ENCODE results near the gene METTL24.
"Not testable (repeated sequence)": the region's sequence is repeated elsewhere in the genome, so short reads cannot be mapped to it uniquely, and the experiment has no call there.

METTL24 gene

DNA sequence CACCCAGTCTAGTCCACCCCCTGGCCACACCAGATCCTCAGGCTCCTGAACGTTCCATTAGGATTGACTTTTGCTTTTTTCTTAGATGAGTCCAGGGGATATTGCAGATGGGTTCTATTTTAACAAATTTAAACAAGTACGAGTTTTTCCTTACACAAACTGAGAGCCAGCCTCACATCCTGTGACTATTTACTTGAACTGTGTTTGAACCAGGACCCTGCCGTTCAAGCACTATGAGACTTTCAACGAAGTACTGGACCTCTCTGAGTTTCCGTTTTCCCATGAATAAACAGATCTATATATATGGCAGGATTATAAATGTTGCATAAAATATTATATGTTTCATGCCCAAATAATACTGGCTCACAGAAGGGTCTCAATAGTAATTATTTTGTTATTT is 1.4 kb upstream of the METTL24 start:
- DNase-seq = no peak

DNA sequence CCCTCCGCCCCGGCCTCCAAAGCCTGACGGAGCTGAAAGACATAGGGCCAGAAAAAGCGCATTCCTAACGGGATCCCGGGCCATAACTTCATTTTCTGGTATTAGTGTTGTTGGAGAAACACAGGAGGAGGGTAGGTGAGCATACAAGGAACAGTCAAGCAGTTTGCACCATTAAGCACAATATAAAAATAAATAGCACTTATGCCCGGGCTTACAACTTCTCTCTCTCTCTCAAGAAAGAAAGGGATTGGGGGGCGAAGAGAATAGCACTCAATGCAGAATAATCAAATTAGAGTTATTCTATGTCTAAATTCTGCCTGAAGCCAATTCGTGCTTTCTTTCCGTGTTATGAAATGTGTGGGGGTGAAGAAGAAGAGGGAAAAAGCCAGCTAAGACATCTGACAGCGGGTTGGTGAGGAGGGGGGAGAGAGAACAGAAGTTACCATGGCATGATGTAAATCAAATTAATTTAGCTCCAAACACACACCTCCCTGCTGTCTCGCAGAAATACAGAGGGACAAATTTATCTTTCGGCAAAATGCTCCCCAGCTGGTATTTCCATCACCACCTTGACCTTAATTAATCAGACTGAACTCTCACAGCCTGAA is 508 bp upstream of the METTL24 start:
- no peak for DNase-seq

DNA sequence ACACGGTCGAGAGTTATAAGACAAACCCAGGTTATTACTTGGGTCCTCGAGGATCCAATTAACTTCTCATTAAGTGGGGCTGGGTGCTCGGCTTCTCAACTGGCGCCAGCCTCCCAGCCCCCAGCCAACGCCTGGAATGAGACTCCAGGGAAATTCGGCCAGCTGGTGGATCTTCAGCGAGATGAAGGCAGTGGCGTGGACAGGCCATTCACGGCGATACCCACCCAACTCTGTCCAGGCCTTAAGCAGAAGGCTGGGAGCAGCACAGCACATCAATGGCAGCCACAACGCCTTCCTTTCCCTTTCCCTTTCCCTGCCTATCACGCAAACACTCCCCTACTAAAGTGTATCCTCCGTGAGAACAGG is 868 bp downstream of the METTL24 start:
- DNase-seq = no peak

DNA sequence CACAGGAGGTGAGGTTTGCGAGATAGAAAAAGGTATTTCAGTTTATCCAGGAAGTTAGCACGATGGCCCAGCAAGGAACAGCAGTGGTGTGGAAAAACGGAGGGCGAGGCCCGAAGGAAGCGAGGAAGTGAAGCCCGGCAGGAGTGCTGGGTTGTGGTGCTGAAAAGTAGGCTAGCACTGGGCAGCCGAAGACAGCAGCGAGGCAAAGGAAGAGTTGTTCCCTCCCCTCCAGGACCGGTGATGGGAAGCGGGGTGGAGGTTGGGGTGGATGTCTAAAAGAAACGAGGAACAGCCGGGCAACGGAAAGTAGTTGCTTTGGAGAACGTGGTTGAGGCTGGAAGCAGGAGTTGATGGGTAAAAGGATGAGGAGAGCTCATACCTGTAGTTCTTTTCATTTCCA is 1.4 kb downstream of the METTL24 start:
- no peak for DNase-seq

DNA sequence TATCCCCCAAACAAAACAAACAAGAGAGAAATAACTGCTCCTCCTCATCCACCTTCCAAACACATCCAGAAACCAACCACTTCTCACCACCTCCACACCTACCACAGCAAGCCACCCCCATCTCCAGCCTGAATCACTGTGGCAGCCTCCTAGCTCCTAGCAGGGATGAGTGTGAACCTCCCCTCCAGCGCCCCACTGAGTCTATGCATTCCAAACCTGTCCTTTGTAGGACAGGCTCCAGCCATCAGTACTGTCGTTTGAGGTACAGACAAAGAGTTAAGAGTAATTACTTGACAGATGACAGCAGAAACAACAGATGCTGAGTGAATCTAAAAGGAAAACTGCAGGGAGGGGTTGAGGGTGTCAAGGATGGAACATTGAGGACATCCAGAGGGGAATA is 2.4 kb downstream of the METTL24 start:
- DNase-seq = no peak

DNA sequence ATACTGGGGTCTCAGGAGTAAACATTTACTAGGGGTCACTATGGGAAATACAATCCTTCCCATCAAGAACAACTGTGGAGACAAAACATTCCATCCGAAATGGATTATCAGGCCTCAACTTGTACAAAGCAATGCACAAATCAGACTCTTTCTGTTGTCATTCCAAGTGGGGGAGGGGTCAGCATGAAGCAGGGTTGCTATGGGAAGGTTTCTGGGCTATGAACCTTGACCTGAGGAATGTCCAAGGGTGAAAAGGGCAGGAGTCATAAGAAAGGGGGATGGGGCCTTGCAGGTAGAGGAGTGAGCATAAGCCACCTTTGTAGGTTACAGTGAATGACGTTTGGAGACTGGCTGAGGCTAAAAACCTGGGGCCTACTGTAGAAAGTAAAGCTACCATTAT is 3.1 kb downstream of the METTL24 start:
- DNase-seq = no peak

DNA sequence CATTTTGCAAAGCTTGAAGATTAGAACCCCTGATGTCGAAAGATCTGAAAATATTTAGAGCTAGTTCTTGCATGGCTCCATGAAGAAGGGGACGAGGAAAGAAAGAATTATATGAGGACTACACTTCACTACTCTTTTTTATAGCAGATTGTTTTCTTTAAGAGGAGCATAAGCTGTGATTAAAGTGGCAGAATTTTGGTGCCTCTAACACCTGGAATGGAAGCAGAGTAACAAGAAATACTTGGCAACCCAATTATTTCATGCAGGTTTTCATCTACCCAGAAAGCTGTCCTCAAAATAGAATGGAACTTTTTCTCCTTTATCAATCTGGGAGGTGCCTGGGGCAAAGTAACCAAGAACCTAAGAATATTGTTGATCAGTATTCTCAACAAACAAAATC is 4.0 kb downstream of the METTL24 start:
- DNase-seq = no peak

DNA sequence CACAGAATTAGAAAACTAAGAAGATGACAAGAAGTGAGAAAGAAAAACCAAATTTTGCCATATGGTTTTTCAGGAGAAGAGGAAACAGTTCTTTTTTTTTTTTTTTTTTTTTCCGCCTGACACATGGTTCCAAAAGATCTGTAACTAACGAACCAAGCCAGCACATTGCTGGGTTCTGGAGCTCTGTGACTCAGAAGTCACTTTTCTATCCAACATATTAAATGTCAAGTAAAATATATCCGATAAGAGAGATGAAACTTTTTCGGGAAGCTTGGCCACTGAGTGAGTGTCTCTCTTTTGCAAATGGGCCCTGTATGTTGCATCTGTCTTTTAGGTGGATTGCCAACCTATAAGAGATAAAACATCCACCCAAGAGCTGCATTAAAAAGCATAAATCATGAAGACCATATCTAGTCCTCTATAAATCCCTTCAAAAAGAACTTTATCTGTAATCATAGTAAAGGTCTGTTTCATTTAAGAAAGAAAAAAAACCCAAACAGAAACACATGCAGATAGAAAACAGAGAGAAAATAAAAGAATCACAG is 4.6 kb downstream of the METTL24 start:
- no peak for DNase-seq

DNA sequence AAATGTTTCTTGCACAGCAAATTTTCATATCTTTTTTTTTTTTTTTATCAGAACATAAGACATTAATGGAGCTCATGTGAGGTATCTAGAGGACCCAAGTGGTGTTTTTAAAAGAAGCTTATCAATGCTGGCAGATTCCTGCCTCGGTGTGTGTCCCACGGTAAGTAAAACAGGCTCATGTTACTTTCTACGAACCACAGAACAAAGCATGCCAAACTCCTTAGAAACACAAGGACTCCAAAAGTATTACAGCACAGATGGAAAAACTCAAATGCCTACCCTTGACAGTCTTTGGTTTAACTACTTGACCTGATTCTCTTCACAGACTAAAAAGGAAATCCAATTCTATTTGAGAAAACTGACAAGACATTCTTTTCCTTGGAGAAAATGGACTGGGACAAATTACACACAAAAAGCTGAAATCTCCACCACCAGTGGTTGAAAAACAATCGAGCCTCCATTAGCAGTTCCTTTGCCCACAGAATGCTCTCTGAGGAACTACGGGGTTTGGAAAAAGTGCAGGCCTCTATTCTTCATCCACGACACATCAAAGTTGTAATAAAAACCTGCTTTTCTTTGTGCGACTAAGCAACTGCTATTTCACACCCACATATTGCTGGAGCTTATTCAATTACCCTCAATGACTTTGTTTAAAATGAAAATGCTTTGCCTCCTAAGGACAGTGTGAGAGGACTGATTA is 5.4 kb downstream of the METTL24 start:
- no peak for DNase-seq

DNA sequence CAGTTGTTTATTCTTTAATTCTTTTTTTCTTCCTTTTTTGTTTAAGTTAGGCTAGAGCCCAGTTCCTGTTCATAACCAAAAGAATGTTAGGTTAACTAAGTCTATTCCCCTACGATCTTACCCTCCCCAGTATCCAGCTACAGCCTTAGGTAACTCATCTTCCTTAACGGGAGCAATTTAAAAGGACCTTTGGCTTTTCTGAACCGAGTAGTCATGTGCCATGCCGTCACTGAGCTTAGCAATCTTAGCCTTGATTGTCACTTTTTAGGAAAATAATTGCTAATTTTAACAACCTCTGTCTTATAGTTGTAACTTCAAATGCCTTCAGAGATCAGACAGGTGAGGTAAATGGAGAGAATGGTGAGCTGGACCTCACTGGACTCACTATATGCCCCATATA is 6.2 kb downstream of the METTL24 start:
- no peak for DNase-seq

DNA sequence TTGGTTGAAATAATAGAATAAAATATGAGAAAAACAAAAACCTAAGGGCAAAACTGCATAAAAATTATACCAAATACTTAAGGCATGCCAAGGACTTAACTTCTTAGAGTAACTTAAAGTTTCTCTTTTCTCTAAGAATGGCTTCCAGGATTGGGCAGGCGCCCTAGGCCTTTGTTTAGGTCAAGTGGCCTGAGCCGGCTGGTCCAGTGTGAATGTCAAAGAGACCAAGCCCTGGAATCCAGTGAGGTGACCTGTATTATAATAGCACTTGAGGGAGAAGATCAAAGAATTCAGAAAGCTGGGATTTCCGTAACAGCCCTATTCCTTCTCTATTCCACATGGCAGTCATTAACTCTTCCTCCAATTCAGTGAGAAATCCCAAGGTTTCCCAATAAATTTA is 6.6 kb downstream of the METTL24 start:
- no peak for DNase-seq

DNA sequence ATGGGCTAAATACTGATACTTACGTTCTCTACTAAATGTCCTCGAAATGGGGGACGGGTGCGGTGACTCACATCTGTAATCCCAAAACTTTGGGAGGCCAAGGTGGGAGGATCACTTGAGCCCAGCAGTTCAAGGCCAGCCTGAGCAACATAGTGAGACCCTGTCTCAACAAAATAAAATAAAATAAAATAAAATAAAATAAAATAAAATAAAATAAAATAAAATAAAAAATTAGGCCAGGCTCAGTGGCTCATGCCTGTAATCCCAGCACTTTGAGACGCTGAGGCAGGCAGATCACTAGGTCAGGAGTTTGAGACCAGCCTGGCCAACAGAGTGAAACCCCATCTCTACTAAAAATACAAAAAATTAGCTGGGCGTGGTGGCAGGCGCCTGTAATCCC is 7.6 kb downstream of the METTL24 start:
- not testable (repeated sequence) for DNase-seq

DNA sequence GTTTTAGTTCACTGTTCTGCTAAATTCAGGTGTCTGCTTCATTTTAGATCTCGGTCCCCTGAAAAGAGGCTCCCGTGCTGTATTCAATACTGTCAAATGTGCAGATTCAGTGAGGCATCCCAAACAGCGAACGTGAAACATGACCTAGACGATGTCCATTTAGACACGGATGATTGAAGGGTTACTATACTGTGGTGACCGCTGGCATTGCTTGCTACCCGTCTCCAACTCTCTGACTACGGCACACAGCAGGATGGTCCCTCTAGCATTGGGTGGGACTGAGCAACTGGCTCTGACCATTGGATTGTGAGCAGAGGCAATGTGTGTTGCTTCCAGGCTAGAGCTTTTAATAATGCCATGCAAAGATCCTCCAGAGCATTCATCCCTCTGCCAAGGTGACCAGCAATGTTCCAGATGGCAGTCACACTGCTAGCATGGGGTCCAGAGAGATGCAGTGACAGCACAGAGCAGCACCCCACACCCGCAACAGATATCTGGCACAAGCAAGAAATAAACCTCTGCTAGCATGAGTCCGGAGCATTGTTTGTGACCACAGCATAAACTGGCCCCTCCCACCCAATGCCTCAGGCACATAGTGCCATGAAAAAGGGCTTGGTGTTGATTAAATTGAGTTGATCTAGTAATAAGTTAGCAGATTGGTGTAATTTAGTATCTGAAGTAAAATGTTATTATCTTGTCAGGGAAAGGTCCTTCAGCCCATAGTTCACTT is 9.0 kb downstream of the METTL24 start:
- no peak for DNase-seq

DNA sequence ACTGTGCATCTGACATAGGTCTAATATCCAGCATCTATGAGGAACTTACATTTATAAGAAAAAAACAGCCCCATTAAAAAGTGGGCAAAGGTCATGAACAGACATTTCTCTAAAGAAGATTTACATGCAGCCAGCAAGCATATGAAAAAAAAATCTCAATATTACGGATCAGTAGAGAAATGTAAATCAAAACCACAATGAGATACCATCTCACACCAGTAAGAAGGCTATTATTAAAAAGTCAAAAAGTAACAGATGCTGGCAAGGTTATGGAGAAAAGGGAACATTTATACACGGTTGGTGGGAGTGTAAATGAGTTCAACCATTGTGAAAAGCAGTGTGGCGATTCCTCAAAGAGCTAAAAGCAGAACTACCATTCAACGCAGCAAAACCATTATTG is 13.1 kb downstream of the METTL24 start:
- no peak for DNase-seq

DNA sequence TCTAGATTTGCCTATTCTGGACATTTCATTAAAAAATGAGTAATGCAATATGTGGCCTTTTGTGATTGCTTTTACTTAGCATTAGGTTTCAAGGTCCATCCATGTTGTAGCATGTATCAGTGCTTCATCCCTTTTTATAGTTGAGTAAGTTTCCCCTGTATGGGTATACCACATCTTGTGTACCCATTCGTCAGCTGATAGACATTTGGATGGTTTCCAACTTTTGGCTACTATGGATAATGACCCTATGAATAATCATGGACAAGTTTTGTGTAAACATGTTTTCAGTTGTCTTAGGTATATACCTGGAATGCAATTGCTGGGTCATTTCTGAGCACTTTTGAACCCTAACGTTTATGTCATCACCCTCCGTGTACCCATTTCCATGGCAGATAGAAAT is 15.4 kb downstream of the METTL24 start:
- DNase-seq = no peak

DNA sequence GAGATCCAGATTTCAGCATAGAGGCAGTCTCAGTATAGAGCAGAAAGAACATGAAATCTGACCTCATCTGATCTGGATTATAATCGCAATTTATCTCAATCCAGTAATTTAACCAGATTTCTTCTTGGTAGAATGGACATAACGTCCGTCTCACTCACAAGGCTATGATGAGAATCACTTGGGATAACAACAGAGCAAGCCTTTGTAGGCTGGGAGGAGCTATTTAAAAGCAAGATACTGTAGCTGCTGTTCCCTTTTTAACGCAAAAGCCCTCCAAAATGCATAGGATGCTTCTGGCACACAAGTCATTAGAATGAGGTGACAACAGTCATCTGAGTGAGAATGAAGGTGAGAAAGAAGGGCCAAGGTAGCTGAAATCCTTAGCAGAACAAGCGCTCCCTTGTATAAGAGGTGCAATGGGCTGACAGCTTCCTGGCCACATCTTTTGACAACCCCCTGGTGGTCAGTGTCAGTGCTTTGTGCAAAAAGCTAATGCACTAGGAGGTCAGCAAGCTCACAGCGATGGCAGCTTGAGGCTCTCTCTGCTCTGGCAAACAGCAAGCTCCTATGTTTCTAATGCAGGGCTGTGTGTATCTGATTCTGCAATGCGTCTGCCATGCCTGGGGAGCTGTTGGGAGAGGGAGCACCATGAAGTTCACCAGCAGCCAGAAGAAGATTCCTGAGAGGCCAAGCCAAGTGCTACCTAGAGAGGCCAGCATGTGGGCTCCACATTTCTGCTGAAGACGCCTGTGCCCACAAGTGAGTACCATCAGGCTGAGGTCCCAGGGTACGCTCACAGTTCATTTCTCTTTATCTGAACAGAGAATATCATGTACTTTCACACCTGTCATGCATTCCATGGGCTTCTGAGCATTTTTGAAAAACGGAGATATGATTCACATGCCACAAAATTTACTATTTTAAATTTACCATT is 16.2 kb downstream of the METTL24 start:
- DNase-seq = no peak

DNA sequence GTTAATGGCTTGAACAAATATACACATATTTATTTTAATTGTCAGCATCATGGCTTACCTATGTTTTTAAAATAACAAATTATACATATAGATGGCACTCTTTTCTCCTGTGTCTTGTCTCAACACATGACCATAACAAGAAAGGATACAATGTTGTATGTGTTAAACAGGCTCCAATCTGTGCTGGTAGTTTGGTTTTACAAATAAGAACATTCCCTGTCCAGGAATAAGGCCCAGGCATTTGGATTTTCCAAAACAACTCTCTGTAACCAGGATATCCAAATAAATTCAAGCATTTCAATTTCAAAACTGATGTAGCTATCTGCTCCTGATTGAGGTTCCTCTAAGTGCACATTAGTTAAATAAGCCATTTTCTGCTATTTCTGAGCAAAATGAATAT is 17.1 kb downstream of the METTL24 start:
- DNase-seq = no peak

DNA sequence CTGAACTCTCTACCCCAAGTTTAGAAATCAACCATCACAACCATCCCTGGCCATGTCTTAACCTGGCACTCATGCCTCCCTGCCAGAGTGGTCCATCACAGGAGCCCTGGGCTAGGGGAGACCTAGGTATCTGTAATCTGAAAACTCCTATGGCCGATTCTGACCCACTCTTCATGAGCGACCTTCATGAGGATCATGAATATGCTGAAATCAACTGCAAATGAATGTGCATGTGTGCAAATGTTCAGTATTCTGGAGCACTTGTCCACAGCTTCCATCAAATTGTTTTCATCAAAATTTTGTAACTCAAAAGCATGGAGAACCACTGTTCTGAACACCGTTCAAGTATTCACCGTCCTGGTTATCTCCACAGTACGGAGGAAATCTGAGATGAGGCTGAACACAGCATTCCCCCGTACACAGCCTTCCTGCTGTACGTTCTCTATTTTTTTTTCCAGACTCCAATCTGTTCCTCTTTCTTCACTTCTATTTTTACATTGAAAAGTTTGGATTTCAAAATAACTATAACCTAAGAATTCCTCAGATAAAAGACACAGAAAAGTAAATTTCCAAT is 17.7 kb downstream of the METTL24 start:
- no peak for DNase-seq

DNA sequence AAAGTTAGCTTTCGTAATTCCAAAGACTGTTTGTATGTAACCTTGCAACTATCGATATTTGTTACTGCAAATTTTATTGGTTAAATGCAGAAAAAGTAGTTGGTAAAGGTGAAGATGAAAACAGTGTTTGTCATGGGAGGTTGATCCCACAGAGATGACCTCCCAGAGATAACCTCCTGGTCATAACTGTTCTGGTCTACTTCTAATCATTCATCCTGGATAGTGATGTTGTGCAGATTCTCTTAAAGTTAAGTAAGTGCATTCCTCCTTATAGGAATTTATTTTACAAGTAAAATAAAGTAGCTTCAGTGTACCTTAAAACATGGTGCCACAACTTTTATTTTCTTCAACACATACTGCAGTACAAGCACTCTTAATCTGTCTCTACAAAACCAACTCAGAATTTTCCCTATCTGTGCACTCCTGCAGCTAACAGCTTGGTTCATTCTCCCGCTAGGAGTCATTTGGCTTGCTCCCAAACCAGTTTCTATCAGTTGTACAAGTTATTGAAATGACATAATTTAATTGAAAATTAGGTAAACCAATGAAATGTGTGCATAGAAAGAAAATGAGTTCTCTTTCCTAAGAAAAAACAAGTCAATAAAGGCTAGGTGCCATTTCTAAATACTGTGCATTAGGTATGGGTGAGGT is 19.2 kb downstream of the METTL24 start:
- no peak for DNase-seq

DNA sequence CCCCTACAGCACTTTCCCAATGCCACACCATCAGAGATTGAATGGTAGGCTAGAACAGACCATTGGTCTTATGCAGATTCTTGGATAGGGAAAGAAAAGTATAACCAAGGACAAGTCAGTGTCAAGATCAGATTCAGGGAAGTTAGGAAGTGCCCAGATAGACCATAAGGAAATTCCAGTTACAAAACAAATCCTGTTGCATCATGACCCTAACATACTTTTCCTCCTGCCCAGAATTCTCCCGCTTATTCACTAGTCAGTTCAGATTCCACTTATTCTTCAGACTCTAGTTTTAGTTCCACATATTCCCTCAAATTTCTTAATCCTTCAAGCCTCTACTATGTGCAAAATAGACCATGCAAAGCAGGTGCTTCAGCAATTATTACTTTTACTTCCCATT is 20.7 kb downstream of the METTL24 start:
- DNase-seq = no peak

DNA sequence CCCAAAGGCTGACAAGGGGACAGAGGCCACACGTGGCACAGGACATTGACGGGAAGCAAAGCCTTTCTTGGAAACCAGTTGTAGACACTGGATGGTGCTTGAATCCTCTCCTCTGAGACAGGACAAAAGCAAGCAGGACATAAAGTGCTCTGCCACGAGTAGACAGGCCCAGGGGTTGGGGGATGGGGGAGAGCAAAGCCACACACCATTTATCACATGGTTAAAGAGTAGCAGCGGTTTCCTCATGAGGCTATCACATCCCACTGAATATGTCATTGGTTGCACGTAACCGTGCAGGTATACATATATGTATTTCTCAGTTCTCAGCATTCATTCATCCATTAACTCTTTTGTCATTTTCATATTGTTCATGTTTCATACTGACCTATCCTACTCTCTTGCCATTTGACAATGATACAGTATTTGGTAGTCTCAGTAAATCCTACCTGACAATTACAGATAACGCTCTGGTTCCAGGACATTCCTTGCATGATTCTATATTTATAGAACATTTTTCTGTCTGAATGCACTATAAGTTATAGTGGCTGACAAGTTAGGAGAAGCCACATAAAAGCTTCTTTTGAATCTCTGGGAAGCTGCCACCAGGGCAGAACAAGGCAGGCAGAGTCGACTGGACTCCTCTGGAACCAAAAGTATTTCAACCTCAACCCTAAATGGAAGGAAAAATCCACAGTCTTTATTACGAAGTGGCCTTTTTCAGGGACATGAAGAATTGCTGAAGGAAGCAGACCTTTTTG is 23.5 kb downstream of the METTL24 start:
- no peak for DNase-seq
